Muscle of leg (tissue), 11 donors: ENCODE data around the gene EFHC1. TPM values are rescaled to one million over a fixed set of nuclear protein-coding genes. Genes with fewer than 3 reads are reported as not detected.
A peak's percentile ranks its signal among the peaks of the same experiment; 100 is the strongest.
"Not testable (repeated sequence)": the region's sequence is repeated elsewhere in the genome, so short reads cannot be mapped to it uniquely, and the experiment has no call there.

Source experiments
- DNase-seq: peaks from one replicate; pipeline ENCODE4 v3.0.0; 2013
- H3K27ac ChIP-seq: one replicate; pipeline ENCODE4 v1.5.1; 2013; ENCODE audit warnings: mild to moderate bottlenecking, low read length, control low read depth
- H3K27me3 ChIP-seq: one replicate; pipeline ENCODE4 v1.6.1; 2013; ENCODE audit warnings: low read length; ENCODE audit not compliant: control insufficient read depth, insufficient read depth
- H3K36me3 ChIP-seq: one replicate; pipeline ENCODE4 v1.6.1; 2013; ENCODE audit warnings: low read length; ENCODE audit not compliant: control insufficient read depth, insufficient read depth
- H3K4me1 ChIP-seq: one replicate; pipeline ENCODE4 v1.6.1; 2013; ENCODE audit warnings: low read length; ENCODE audit not compliant: control insufficient read depth, insufficient read depth
- H3K4me3 ChIP-seq: one replicate; pipeline ENCODE4 v1.5.1; 2013; ENCODE audit warnings: low read length, control low read depth
- H3K9me3 ChIP-seq: replicated peaks from 2 replicates; pipeline ENCODE4 v1.6.1; 2013; ENCODE audit warnings: low read depth, low read length; ENCODE audit not compliant: control insufficient read depth
- WGBS: methylation state at CpG from one replicate; pipeline ENCODE4 v1.1.5; 2013; ENCODE audit warnings: missing lambda C conversion rate; ENCODE audit not compliant: insufficient coverage; 5-methylcytosine and 5-hydroxymethylcytosine counted together
- polyA plus RNA-seq, 8 donors: library from polyadenylated mRNA; unstranded; fragments of 120-200 nt; gene quantifications; one replicate each; pipeline versions ENCODE4 v1.2.1 to v1.2.3, GENCODE V29; 2013; ENCODE audit warnings: inconsistent platforms in 1 of 8, low replicate concordance in 1 of 8; ENCODE audit not compliant: insufficient read length in 8 of 8, insufficient read depth in 1 of 8
- total RNA-seq: library from RNA; stranded (reverse); fragments of 120-200 nt; gene quantifications from one replicate; pipeline ENCODE4 v1.2.4, GENCODE V29; 2013

The EFHC1 gene
- total and polyA plus RNA-seq, 9 donors = 16.9 to 25.7 (median 18.4) TPM

GRCh38 chr6:52384145-52384766 lies 35.9 kb upstream of the EFHC1 start:
- Histone ChIP-seq H3K27me3 (no peaks in the 10 kb centered on the region), H3K4me3 (no peak overlapping the region), H3K27ac (no peak overlapping the region), H3K9me3 (peaks cover 2% of the 10 kb centered on the region), H3K4me1 (no peaks in the 10 kb centered on the region), H3K36me3 (no peaks in the 10 kb centered on the region)
- WGBS = 86% methylated on average over 1 of the region's 2 CpGs
- DNase-seq = no peak

GRCh38 chr6:52385074-52385473 lies 35.1 kb upstream of the EFHC1 start:
- Histone ChIP-seq H3K4me3 (no peak overlapping the region), H3K9me3 (peaks cover 2% of the 10 kb centered on the region), H3K36me3 (no peaks in the 10 kb centered on the region), H3K27ac (no peak overlapping the region), H3K27me3 (no peaks in the 10 kb centered on the region), H3K4me1 (no peaks in the 10 kb centered on the region)
- no peak for DNase-seq
- WGBS = no CpG with 5 or more reads among the region's 4 CpGs

GRCh38 chr6:52388119-52388518 lies 32.0 kb upstream of the EFHC1 start:
- H3K9me3 ChIP-seq, H3K36me3 ChIP-seq, DNase-seq, H3K4me3 ChIP-seq, H3K27me3 ChIP-seq, H3K4me1 ChIP-seq, H3K27ac ChIP-seq: not testable (repeated sequence)
- no CpG with 5 or more reads among the region's 4 CpGs for WGBS

GRCh38 chr6:52388790-52389189 lies 31.4 kb upstream of the EFHC1 start:
- Histone ChIP-seq H3K4me1 (no peaks in the 10 kb centered on the region), H3K27me3 (no peaks in the 10 kb centered on the region), H3K4me3 (no peak overlapping the region), H3K36me3 (no peaks in the 10 kb centered on the region), H3K9me3 (peaks cover 2% of the 10 kb centered on the region), H3K27ac (no peak overlapping the region)
- 86% methylated on average over 1 of the region's 4 CpGs for WGBS
- no peak for DNase-seq

GRCh38 chr6:52389264-52389625 lies 30.9 kb upstream of the EFHC1 start:
- peaks cover 2% of the 10 kb centered on the region for H3K9me3 ChIP-seq
- no peaks in the 10 kb centered on the region for H3K4me1 ChIP-seq
- 100% methylated on average over 1 of the region's 1 CpG for WGBS
- no peak for DNase-seq
- no peak overlapping the region for H3K27ac ChIP-seq
- no peaks in the 10 kb centered on the region for H3K27me3 ChIP-seq
- H3K4me3 ChIP-seq = no peak overlapping the region
- H3K36me3 ChIP-seq = no peaks in the 10 kb centered on the region

GRCh38 chr6:52389626-52390360 lies 30.3 kb upstream of the EFHC1 start:
- Histone ChIP-seq H3K27ac (peak overlapping the region; percentile 10), H3K4me3 (no peak overlapping the region), H3K9me3 (peaks cover 2% of the 10 kb centered on the region), H3K27me3 (no peaks in the 10 kb centered on the region), H3K36me3 (no peaks in the 10 kb centered on the region), H3K4me1 (no peaks in the 10 kb centered on the region)
- WGBS = no CpG with 5 or more reads among the region's 8 CpGs
- DNase-seq = peak; percentile 11

- Histone ChIP-seq H3K36me3 (no peaks in the 10 kb centered on the region), H3K27ac (no peak overlapping the region), H3K9me3 (peaks cover 2% of the 10 kb centered on the region), H3K27me3 (no peaks in the 10 kb centered on the region), H3K4me3 (no peak overlapping the region), H3K4me1 (no peaks in the 10 kb centered on the region)
- no peak for DNase-seq
- WGBS = no CpG with 5 or more reads among the region's 4 CpGs
Measured at GRCh38 chr6:52390361-52390727, 29.8 kb upstream of the EFHC1 start.

- Histone ChIP-seq H3K27ac (no peak overlapping the region), H3K9me3 (peaks cover 2% of the 10 kb centered on the region), H3K27me3 (no peaks in the 10 kb centered on the region), H3K4me3 (no peak overlapping the region), H3K4me1 (no peaks in the 10 kb centered on the region), H3K36me3 (no peaks in the 10 kb centered on the region)
- WGBS = 83% methylated on average over 1 of the region's 1 CpG
- no peak for DNase-seq
Measured at GRCh38 chr6:52391599-52391998, 28.5 kb upstream of the EFHC1 start.

GRCh38 chr6:52392944-52393343 lies 27.2 kb upstream of the EFHC1 start:
- no peaks in the 10 kb centered on the region for H3K36me3 ChIP-seq
- H3K4me1 ChIP-seq = no peaks in the 10 kb centered on the region
- DNase-seq = no peak
- H3K27ac ChIP-seq = no peak overlapping the region
- no peak overlapping the region for H3K4me3 ChIP-seq
- no peaks in the 10 kb centered on the region for H3K9me3 ChIP-seq
- WGBS = no CpG with 5 or more reads among the region's 1 CpG
- no peaks in the 10 kb centered on the region for H3K27me3 ChIP-seq

GRCh38 chr6:52393780-52394179 lies 26.4 kb upstream of the EFHC1 start:
- Histone ChIP-seq H3K9me3 (no peaks in the 10 kb centered on the region), H3K4me3 (no peak overlapping the region), H3K27ac (no peak overlapping the region), H3K4me1 (no peaks in the 10 kb centered on the region), H3K36me3 (no peaks in the 10 kb centered on the region), H3K27me3 (no peaks in the 10 kb centered on the region)
- 92% methylated on average over 1 of the region's 1 CpG for WGBS
- DNase-seq = no peak
